CD4-positive, alpha-beta T cell (primary cell): Measurements from ENCODE around the gene USP35. TPM values are rescaled to one million over a fixed set of nuclear protein-coding genes. Genes with fewer than 3 reads are reported as not detected.

ENCODE experiments used
- ATAC-seq: fragments of 200-7000 bp; cut with Tn5 transposase; one replicate; pipeline ENCODE4 v1.10.0; 2022; ENCODE audit warnings: mild to moderate bottlenecking; ENCODE audit not compliant: poor library complexity
- CTCF ChIA-PET: fragments of 350-600 bp; sonication (Branson Sonifier 250); formaldehyde crosslinking; loops from one replicate; lab custom pipeline; 2021; ENCODE audit warnings: antibody characterized with exemption, inconsistent platforms; lab: Charles Lee
- POLR2A ChIA-PET: fragments of 350-600 bp; sonication (Branson Sonifier 250); formaldehyde crosslinking; loops from one replicate; lab custom pipeline; 2021; ENCODE audit warnings: antibody characterized with exemption, inconsistent platforms; lab: Charles Lee
- DNase-seq, 14 experiments: peaks; one replicate each; pipeline ENCODE4 v3.0.0-alpha.2; 2013 to 2020; ENCODE audit warnings: mixed read lengths in 2 of 14
- H3K27ac ChIP-seq, 2 donors: one replicate each; pipeline versions ENCODE4 v1.5.1 to v1.7.0; 2013; ENCODE audit warnings: low read length in 2 of 2, low read depth in 1 of 2, mild to moderate bottlenecking in 1 of 2
- H3K27me3 ChIP-seq, 2 experiments: 1 replicate in 1 of 2; 2 replicates in 1 of 2; pipeline versions ENCODE4 v1.6.1 to v1.7.0; 2013; ENCODE audit warnings: low read length in 2 of 2, control low read depth in 1 of 2, mild to moderate bottlenecking in 1 of 2, moderate library complexity in 1 of 2; ENCODE audit not compliant: insufficient read depth in 2 of 2, control insufficient read depth in 1 of 2
- H3K36me3 ChIP-seq: one replicate; pipeline ENCODE4 v1.6.1; 2013; ENCODE audit warnings: low read length, control low read depth; ENCODE audit not compliant: insufficient read depth
- H3K4me1 ChIP-seq: one replicate; pipeline ENCODE4 v1.6.1; 2013; ENCODE audit warnings: low read length, control low read depth; ENCODE audit not compliant: insufficient read depth
- H3K4me3 ChIP-seq: one replicate; pipeline ENCODE4 v1.5.1; 2013; ENCODE audit warnings: mild to moderate bottlenecking, low read length, moderate library complexity
- H3K9me3 ChIP-seq, 2 experiments: 1 replicate in 1 of 2; 2 replicates in 1 of 2; pipeline versions ENCODE4 v1.6.1 to v1.7.0; 2013; ENCODE audit warnings: low read length in 2 of 2, mild to moderate bottlenecking in 2 of 2, control low read depth in 1 of 2, moderate library complexity in 1 of 2; ENCODE audit not compliant: control insufficient read depth in 1 of 2, insufficient read depth in 1 of 2
- H3K27ac Mint-ChIP-seq: one replicate; pipeline ENCODE4 v1.8.0; 2020; ENCODE audit warnings: mixed read lengths
- H3K27me3 Mint-ChIP-seq: one replicate; pipeline ENCODE4 v1.8.0; 2021; ENCODE audit warnings: mixed read lengths
- H3K36me3 Mint-ChIP-seq: one replicate; pipeline ENCODE4 v1.8.0; 2021; ENCODE audit warnings: low read depth, mixed read lengths
- H3K4me1 Mint-ChIP-seq: one replicate; pipeline ENCODE4 v1.8.0; 2021; ENCODE audit warnings: low read depth, mixed read lengths
- H3K4me3 Mint-ChIP-seq: one replicate; pipeline ENCODE4 v1.8.0; 2020; ENCODE audit warnings: mild to moderate bottlenecking, mixed read lengths
- H3K9me3 Mint-ChIP-seq: one replicate; pipeline ENCODE4 v1.8.0; 2020; ENCODE audit warnings: mixed read lengths
- CTCF ChIP-seq: fragments of 200-600 bp; IDR thresholded peaks from one replicate; pipeline ENCODE4 v1.8.0; 2022; ENCODE audit warnings: antibody characterized with exemption, mild to moderate bottlenecking
- intact Hi-C, 2 experiments: fragments of 100-400 bp; cut with DNase I in 1 of 2; cut with micrococcal nuclease in 1 of 2; formaldehyde crosslinking; loops; one replicate each; pipeline versions ENCODE4 v1.15.1 to v1.9.0; 2023 to 2025; cut with DNase I, micrococcal nuclease
- total RNA-seq, 174 experiments: library from RNA in 2 of 174; stranded (reverse) in 2 of 174; gene quantifications; one replicate each; pipeline ENCODE4 v1.2.3 and lab custom pipeline; 2021 to 2026

USP35 gene
- total RNA-seq, 2 experiments from 2014 or later, result 29.2 to 33.1 TPM

GRCh38 chr11:78259777-78260487 is 71.2 kb downstream of the USP35 start:
- intact Hi-C loops, result loop anchor here in 1 of 2 experiments (5.0 kb wide), 1 partner anchor 87 kb away; no protein-coding TSS in a partner anchor
- Histone ChIP-seq H3K27me3 (no peaks in the 10 kb centered on the region), H3K36me3 (no peaks in the 10 kb centered on the region), H3K9me3 (no peaks in the 10 kb centered on the region), H3K4me3 (no peak overlapping the region), H3K27ac (no peak overlapping the region), H3K4me1 (no peaks in the 10 kb centered on the region)
- no peak overlapping the region for H3K4me3 Mint-ChIP-seq
- TF ChIP-seq CTCF, result no peak
- no peaks in the 10 kb centered on the region for H3K36me3 Mint-ChIP-seq
- DNase-seq, result no peak
- H3K27me3 Mint-ChIP-seq, result no peaks in the 10 kb centered on the region
- POLR2A ChIA-PET, result no interaction called here
- ATAC-seq, result no peak
- CTCF ChIA-PET, result no interaction called here
- H3K27ac Mint-ChIP-seq, result no peak overlapping the region
- no peaks in the 10 kb centered on the region for H3K9me3 Mint-ChIP-seq
- H3K4me1 Mint-ChIP-seq, result no peaks in the 10 kb centered on the region

- Histone ChIP-seq H3K36me3 (no peaks in the 10 kb centered on the region), H3K4me3 (no peak overlapping the region), H3K27ac (no peak overlapping the region), H3K27me3 (no peaks in the 10 kb centered on the region), H3K4me1 (no peaks in the 10 kb centered on the region), H3K9me3 (no peaks in the 10 kb centered on the region)
- Mint-ChIP-seq H3K27me3 (no peaks in the 10 kb centered on the region), H3K4me1 (no peaks in the 10 kb centered on the region), H3K27ac (no peak overlapping the region), H3K36me3 (no peaks in the 10 kb centered on the region), H3K9me3 (no peaks in the 10 kb centered on the region), H3K4me3 (no peak overlapping the region)
- POLR2A ChIA-PET, result no interaction called here
- DNase-seq (no peak), ATAC-seq (no peak)
- no peak for TF ChIP-seq CTCF
- intact Hi-C loops, result loop anchor here in 1 of 2 experiments (5.0 kb wide), 1 partner anchor 86 kb away; no protein-coding TSS in a partner anchor
- CTCF ChIA-PET, result no interaction called here
Measured at GRCh38 chr11:78261367-78261766, 72.6 kb downstream of the USP35 start.

- no peaks in the 10 kb centered on the region for H3K4me1 Mint-ChIP-seq
- no peak overlapping the region for H3K4me3 Mint-ChIP-seq
- no peak overlapping the region for H3K27ac ChIP-seq
- ATAC-seq, result no peak
- DNase-seq, result no peak
- no peaks in the 10 kb centered on the region for H3K9me3 Mint-ChIP-seq
- H3K27ac Mint-ChIP-seq, result no peak overlapping the region
- H3K9me3 ChIP-seq, result no peaks in the 10 kb centered on the region
- no peaks in the 10 kb centered on the region for H3K27me3 Mint-ChIP-seq
- intact Hi-C loops, result loop anchor here in 1 of 2 experiments (5.0 kb wide), 1 partner anchor 85 kb away; no protein-coding TSS in a partner anchor
- no peaks in the 10 kb centered on the region for H3K27me3 ChIP-seq
- POLR2A ChIA-PET, result no interaction called here
- CTCF ChIA-PET, result interaction anchor here (2.2 kb wide), 1 partner anchor 12 kb away, joined by 6 read pairs; no protein-coding TSS in a partner anchor
- H3K36me3 Mint-ChIP-seq, result no peaks in the 10 kb centered on the region
- no peaks in the 10 kb centered on the region for H3K36me3 ChIP-seq
- TF ChIP-seq CTCF, result no peak
- H3K4me3 ChIP-seq, result no peak overlapping the region
- no peaks in the 10 kb centered on the region for H3K4me1 ChIP-seq
Measured at GRCh38 chr11:78261828-78262227, 73.1 kb downstream of the USP35 start.
